ENCODE measurements around the gene CEP63. TPM values are rescaled to one million over a fixed set of nuclear protein-coding genes. Genes with fewer than 3 reads are reported as not detected.

The CEP63 gene
- total and polyA plus RNA-seq, 2 of the 8 experiments (the other 6 are each of a cell fraction or from before 2014, with no cell fraction given), result 5.3 to 18.2 TPM

DNA sequence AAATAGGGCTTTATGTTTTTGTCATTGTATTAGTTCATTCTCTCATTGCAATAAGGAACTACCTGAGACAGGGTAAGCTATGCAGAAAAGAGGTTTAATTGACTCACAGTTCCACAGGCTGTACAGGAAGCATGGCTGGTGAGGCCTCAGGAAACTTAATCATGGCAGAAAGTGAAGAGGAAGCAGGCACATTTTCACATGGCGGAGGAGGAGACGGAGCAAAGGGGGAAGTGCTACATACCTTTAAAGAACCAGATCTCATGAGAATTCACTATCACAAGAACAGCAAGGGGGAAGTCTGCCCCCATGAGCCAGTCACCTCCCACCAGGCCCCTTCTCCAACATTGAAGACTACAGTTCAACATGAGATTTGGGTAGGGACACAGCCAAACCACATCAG is 25.6 kb downstream of the CEP63 start:
- Histone ChIP-seq H2BK12ac (ENCODE audit: low read depth, low read length) (no peak overlapping the region), H3K14ac (ENCODE audit: insufficient read length) (no peak overlapping the region), H4K20me1 (replicated peaks in 1 of 2; ENCODE audit: control insufficient read depth in 1 of 2, insufficient read depth in 2 of 2, low read length in 2 of 2) (no peaks in the 10 kb centered on the region), H4K5ac (ENCODE audit: insufficient read length, low read depth, low read length) (no peak overlapping the region), H3K23ac (ENCODE audit: insufficient read length) (no peak overlapping the region), H3K79me1 (ENCODE audit: low read depth, low read length) (no peaks in the 10 kb centered on the region), H2AFZ (ENCODE audit: low read length) (no peak overlapping the region), H3K56ac (replicated peaks; ENCODE audit: insufficient read length, low read depth, low read length) (no peak overlapping the region), H3K36me3 (ENCODE audit: control insufficient read depth in 2 of 4, insufficient read depth in 4 of 4, low read length in 3 of 4) (no peaks in the 10 kb centered on the region; a peak in 2 of 8 replicates), H3K4me3 (ENCODE audit: extremely low read depth in 1 of 4, insufficient read depth in 2 of 4, low read depth in 3 of 4, low read length in 4 of 4) (no peak overlapping the region), H4K91ac (replicated peaks; ENCODE audit: insufficient read length, low read length) (no peak overlapping the region), H2AK5ac (ENCODE audit: low read depth, low read length) (no peak overlapping the region), H3K9me3 (ENCODE audit: insufficient read depth in 2 of 2, low read depth in 1 of 2, low read length in 1 of 2) (no peaks in the 10 kb centered on the region), H3K9ac (replicated peaks in 1 of 4; ENCODE audit: extremely low read depth in 1 of 4, low read depth in 3 of 4, low read length in 3 of 4) (no peak overlapping the region), H3K18ac (ENCODE audit: extremely low read depth, low read length) (no peak overlapping the region), H2BK120ac (replicated peaks; ENCODE audit: low read depth, low read length) (no peak overlapping the region), H2BK20ac (ENCODE audit: low read length) (no peak overlapping the region), H3K23me2 (ENCODE audit: low read depth, low read length) (no peaks in the 10 kb centered on the region), H3K4me1 (replicated peaks in 1 of 4; ENCODE audit: control insufficient read depth in 3 of 4, insufficient read depth in 4 of 4, low read length in 3 of 4) (no peaks in the 10 kb centered on the region), H4K8ac (ENCODE audit: extremely low read depth, insufficient read depth, low read length) (no peak overlapping the region), H3K27me3 (replicated peaks in 1 of 4; ENCODE audit: control insufficient read depth in 3 of 4, extremely low read depth in 1 of 4, insufficient read depth in 3 of 4, low read length in 3 of 4) (no peaks in the 10 kb centered on the region), H2BK15ac (ENCODE audit: low read length) (no peak overlapping the region), H3K4ac (replicated peaks; ENCODE audit: insufficient read length, low read depth, low read length) (no peak overlapping the region), H3K79me2 (ENCODE audit: control insufficient read depth in 1 of 2, insufficient read depth in 2 of 2, low read length in 2 of 2) (no peaks in the 10 kb centered on the region), H3K4me2 (ENCODE audit: insufficient read depth in 1 of 2, low read depth in 2 of 2, low read length in 2 of 2) (no peak overlapping the region), H3K27ac (ENCODE audit: low read depth, low read length) (no peak overlapping the region), H2BK5ac (ENCODE audit: low read depth, low read length) (no peak overlapping the region)
- ChIA-PET CTCF (ENCODE audit: partially characterized antibody) (no interaction called here), POLR2A (ENCODE audit: partially characterized antibody) (no interaction called here)
- DNase-seq (ENCODE audit: low read depth in 1 of 2, low spot score in 2 of 2) (no peak), FAIRE-seq (no peak)
- TF ChIP-seq ASH2L (IDR thresholded peaks at IDR 0.05; ENCODE audit: low read length) (no peak), JUND (IDR thresholded peaks at IDR 0.05; ENCODE audit: low read length) (no peak), CHD1 (IDR thresholded peaks at IDR 0.05; ENCODE audit: low read depth, low read length) (no peak), RAD21 (IDR thresholded peaks at IDR 0.05 in 1 of 2, conservative IDR thresholded peaks at IDR 0.05 in 1 of 2; ENCODE audit: low read depth in 2 of 2, low read length in 2 of 2) (no peak), SRF (IDR thresholded peaks at IDR 0.05; ENCODE audit: low read depth, low read length) (no peak)
- TF ChIP-seq, protein P1, sequence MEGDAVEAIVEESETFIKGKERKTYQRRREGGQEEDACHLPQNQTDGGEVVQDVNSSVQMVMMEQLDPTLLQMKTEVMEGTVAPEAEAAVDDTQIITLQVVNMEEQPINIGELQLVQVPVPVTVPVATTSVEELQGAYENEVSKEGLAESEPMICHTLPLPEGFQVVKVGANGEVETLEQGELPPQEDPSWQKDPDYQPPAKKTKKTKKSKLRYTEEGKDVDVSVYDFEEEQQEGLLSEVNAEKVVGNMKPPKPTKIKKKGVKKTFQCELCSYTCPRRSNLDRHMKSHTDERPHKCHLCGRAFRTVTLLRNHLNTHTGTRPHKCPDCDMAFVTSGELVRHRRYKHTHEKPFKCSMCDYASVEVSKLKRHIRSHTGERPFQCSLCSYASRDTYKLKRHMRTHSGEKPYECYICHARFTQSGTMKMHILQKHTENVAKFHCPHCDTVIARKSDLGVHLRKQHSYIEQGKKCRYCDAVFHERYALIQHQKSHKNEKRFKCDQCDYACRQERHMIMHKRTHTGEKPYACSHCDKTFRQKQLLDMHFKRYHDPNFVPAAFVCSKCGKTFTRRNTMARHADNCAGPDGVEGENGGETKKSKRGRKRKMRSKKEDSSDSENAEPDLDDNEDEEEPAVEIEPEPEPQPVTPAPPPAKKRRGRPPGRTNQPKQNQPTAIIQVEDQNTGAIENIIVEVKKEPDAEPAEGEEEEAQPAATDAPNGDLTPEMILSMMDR (IDR thresholded peaks at IDR 0.05; ENCODE audit: control extremely low read depth in 1 of 3, insufficient read depth in 1 of 3, low read depth in 1 of 3, low read length in 3 of 3), result no peak
- WGBS, 2 experiments (ENCODE audit: extremely low coverage in 1 of 2, insufficient coverage in 1 of 2, insufficient read length in 1 of 2, insufficient replicate concordance in 2 of 2, low coverage in 1 of 2, low lambda C conversion rate in 2 of 2, missing lambda C conversion rate in 1 of 2), result 87% methylated on average over 2 of the region's 2 CpGs; no CpG with 5 or more reads in 1 of the 2 experiments

Measured in H1 (cell line).